Lower leg skin (tissue), 4 donors: ENCODE results near the gene MAT2B. TPM values are rescaled to one million over a fixed set of nuclear protein-coding genes. Genes with fewer than 3 reads are reported as not detected.
A peak's percentile ranks its signal among the peaks of the same experiment; 100 is the strongest.

Experiments
- DNase-seq, 2 donors: peaks; one replicate each; pipeline ENCODE4 v3.0.0-alpha.2; 2019; ENCODE audit warnings: low spot score in 2 of 2
- H3K4me3 ChIP-seq: fragments of 200-600 bp; sonication (generic); 2 replicates; pipeline ENCODE4 v1.5.1; 2017; ENCODE audit warnings: mild to moderate bottlenecking, low read depth; ENCODE audit not compliant: poor library complexity, severe bottlenecking
- CTCF ChIP-seq, 3 donors: fragments of 450-650 bp; IDR thresholded peaks; one replicate each; pipeline ENCODE4 v1.5.1; 2016; ENCODE audit warnings: antibody characterized with exemption in 3 of 3, mild to moderate bottlenecking in 3 of 3, moderate library complexity in 2 of 3
- POLR2A ChIP-seq, 2 donors: fragments of 450-650 bp; IDR thresholded peaks; one replicate each; pipeline ENCODE4 v1.6.1; 2016 to 2017; ENCODE audit warnings: antibody characterized with exemption in 2 of 2, mild to moderate bottlenecking in 1 of 2, moderate library complexity in 1 of 2
- WGBS, 2 donors: methylation state at CpG; one replicate each; pipeline ENCODE4 v1.1.5; 2018; 5-methylcytosine and 5-hydroxymethylcytosine counted together
- intact Hi-C: fragments of 100-400 bp; cut with DNase I; formaldehyde crosslinking; loops from one replicate; pipeline ENCODE4 v1.15.0; 2023; ENCODE audit warnings: low total_unique reads
- total RNA-seq, 4 donors: library from RNA; depleted of rRNA; stranded (reverse); fragments of >200 nt; gene quantifications; one replicate each; pipeline ENCODE4 v1.1.0, GENCODE V29; 2016

MAT2B gene
- 10 to 100 TPM; 34.9 to 50.1 (median 44.8) TPM for total RNA-seq

- DNase-seq, result peak; percentile 94 to 99
- TF ChIP-seq CTCF (IDR thresholded peaks at IDR 0.05), result peak in 1 of 3 donors; percentile 26
- peak in 1 of 2 donors; percentile 88 for TF ChIP-seq POLR2A (IDR thresholded peaks at IDR 0.05)
- intact Hi-C loops, result no loop called here
- 0% methylated on average over 58 to 64 of the region's 64 CpGs for WGBS, 2 donors
- peak within 1 kb of the TSS; percentile 64 for H3K4me3 ChIP-seq
These were observed at the start of gene MAT2B for GRCh38 chr5:163505368-163506094. Gene MAT2B, plus strand, starts transcription at chr5:163505619. Its CDS starts 68 bp downstream, at chr5:163505687.

GRCh38 chr5:163456029-163456589, 49.3 kb upstream of the MAT2B start:
- intact Hi-C loops, result no loop called here
- WGBS, 2 donors, result 40 to 59% methylated on average over 2 of the region's 2 CpGs
- TF ChIP-seq POLR2A (IDR thresholded peaks at IDR 0.05), result no peak
- no peak for TF ChIP-seq CTCF (IDR thresholded peaks at IDR 0.05)
- H3K4me3 ChIP-seq, result no peak overlapping the region
- no peak for DNase-seq

- WGBS, 2 donors, result 93 to 94% methylated on average over 7 of the region's 7 CpGs
These were observed 48.6 kb upstream of the MAT2B start for GRCh38 chr5:163456840-163457239.

GRCh38 chr5:163458778-163459385, 46.5 kb upstream of the MAT2B start:
- intact Hi-C loops, result no loop called here
- TF ChIP-seq POLR2A (IDR thresholded peaks at IDR 0.05) (no peak), CTCF (IDR thresholded peaks at IDR 0.05) (no peak)
- WGBS, 2 donors, result 34 to 42% methylated on average over 6 of the region's 6 CpGs

More at GRCh38 chr5:163456840-163457239, 48.6 kb upstream of the MAT2B start:
- H3K4me3 ChIP-seq, result no peak overlapping the region
- DNase-seq, result no peak
- intact Hi-C loops, result no loop called here
- TF ChIP-seq POLR2A (IDR thresholded peaks at IDR 0.05), result no peak
- TF ChIP-seq CTCF (IDR thresholded peaks at IDR 0.05), result no peak

GRCh38 chr5:163459462-163459818, 46.0 kb upstream of the MAT2B start:
- 0 to 1% methylated on average over 12 of the region's 12 CpGs for WGBS, 2 donors
- TF ChIP-seq POLR2A (IDR thresholded peaks at IDR 0.05) (no peak), CTCF (IDR thresholded peaks at IDR 0.05) (no peak)
- no peak for DNase-seq
- intact Hi-C loops, result no loop called here
- H3K4me3 ChIP-seq, result peak overlapping the region; percentile 58

More at GRCh38 chr5:163458778-163459385, 46.5 kb upstream of the MAT2B start:
- no peak overlapping the region for H3K4me3 ChIP-seq
- no peak for DNase-seq
